Tibial nerve (tissue), 3 donors: Measurements from ENCODE around the gene NPHP4.

Source experiments
- POLR2A ChIP-seq, 2 donors: fragments of 450-650 bp; IDR thresholded peaks; one replicate each; pipeline ENCODE4 v1.6.1; 2017; ENCODE audit warnings: antibody characterized with exemption in 2 of 2, mild to moderate bottlenecking in 2 of 2, moderate library complexity in 2 of 2
- TF ChIP-seq, protein P1 (sequence below), 5 experiments: fragments of 200-600 bp in 3 of 5; fragments of 450-650 bp in 2 of 5; sonication (generic) in 3 of 5; IDR thresholded peaks; one replicate each; pipeline ENCODE4 v1.5.1; 2016 to 2019; ENCODE audit warnings: antibody characterized with exemption in 5 of 5, mild to moderate bottlenecking in 3 of 5, moderate library complexity in 2 of 5

DNA sequence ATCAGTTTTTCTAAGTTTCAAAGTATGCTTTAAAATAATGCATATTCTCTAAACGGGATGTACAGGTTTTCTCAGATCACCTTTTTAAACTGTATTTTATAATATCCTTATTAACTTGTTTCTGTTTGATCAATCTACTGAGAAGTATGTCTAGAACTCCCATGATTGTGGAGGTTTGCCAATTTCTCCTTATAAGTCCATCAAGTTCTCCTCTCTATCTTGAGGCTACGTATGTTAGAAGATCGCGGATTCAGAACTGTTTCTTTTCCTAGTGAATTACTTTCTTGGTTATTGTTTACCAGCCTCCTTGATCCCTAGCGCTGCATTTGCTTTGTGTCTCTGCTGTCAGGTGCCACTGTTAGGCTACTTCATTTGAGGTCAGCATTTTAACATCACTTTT is 89.2 kb downstream of the NPHP4 start:
- TF ChIP-seq, protein P1, sequence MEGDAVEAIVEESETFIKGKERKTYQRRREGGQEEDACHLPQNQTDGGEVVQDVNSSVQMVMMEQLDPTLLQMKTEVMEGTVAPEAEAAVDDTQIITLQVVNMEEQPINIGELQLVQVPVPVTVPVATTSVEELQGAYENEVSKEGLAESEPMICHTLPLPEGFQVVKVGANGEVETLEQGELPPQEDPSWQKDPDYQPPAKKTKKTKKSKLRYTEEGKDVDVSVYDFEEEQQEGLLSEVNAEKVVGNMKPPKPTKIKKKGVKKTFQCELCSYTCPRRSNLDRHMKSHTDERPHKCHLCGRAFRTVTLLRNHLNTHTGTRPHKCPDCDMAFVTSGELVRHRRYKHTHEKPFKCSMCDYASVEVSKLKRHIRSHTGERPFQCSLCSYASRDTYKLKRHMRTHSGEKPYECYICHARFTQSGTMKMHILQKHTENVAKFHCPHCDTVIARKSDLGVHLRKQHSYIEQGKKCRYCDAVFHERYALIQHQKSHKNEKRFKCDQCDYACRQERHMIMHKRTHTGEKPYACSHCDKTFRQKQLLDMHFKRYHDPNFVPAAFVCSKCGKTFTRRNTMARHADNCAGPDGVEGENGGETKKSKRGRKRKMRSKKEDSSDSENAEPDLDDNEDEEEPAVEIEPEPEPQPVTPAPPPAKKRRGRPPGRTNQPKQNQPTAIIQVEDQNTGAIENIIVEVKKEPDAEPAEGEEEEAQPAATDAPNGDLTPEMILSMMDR (IDR thresholded peaks at IDR 0.05), result no peak
- no peak for TF ChIP-seq POLR2A (IDR thresholded peaks at IDR 0.05)
